GM12878 (cell line): ENCODE results near the gene SH3BP1. TPM values are rescaled to one million over a fixed set of nuclear protein-coding genes. Genes with fewer than 3 reads are reported as not detected.

Source experiments
- ATAC-seq: fragments of 200-7000 bp; cut with Tn5 transposase; 3 replicates; pipeline ENCODE4 v1.9.1; 2020; ENCODE audit warnings: mild to moderate bottlenecking, moderate library complexity
- BruUV-seq: library from RNA; stranded (reverse); fragments of 400-500 nt; replicated peaks from 2 replicates; lab custom pipeline; 2021; lab: Mats Ljungman, UMichigan
- CTCF ChIA-PET: fragments of 300-600 bp; sonication (Branson Sonifier 250); formaldehyde crosslinking; extraction: SDS; loops from one replicate; lab custom pipeline; 2021; ENCODE audit warnings: inconsistent platforms; lab: Yijun Ruan, JAX
- POLR2A ChIA-PET: fragments of 350-600 bp; formaldehyde crosslinking; extraction: SDS; loops from one replicate; lab custom pipeline; 2021; ENCODE audit warnings: inconsistent platforms; lab: Charles Lee
- RAD21 ChIA-PET: fragments of 300-600 bp; sonication (Branson Sonifier 250); formaldehyde crosslinking; loops from one replicate; lab custom pipeline; 2023; ENCODE audit warnings: antibody characterized with exemption; ENCODE audit not compliant: unreplicated experiment; lab: Charles Lee
- SMC1A ChIA-PET: fragments of 300-600 bp; sonication (Branson Sonifier 250); formaldehyde crosslinking; loops from one replicate; lab custom pipeline; 2023; ENCODE audit not compliant: unreplicated experiment, uncharacterized antibody; lab: Charles Lee
- DNase-seq: peaks from one replicate; pipeline ENCODE4 v3.0.0-alpha.2; 2011; ENCODE audit warnings: low read depth, low spot score
- FAIRE-seq: peaks from 3 replicates; lab custom pipeline; 2011; peaks lifted over from hg19 to GRCh38; lab: Jason Lieb, UNC
- H2AFZ ChIP-seq: 2 replicates; pipeline ENCODE4 v1.6.0; 2011; ENCODE audit warnings: low read depth, low read length, control low read depth; ENCODE audit not compliant: control insufficient read depth
- H3K27ac ChIP-seq: 2 replicates; pipeline ENCODE4 v1.5.1; 2011; ENCODE audit warnings: control low read depth; ENCODE audit not compliant: control insufficient read depth, insufficient read depth
- H3K27me3 ChIP-seq, 2 experiments: replicated peaks in 1 of 2; 2 replicates each; pipeline versions ENCODE4 v1.6.0 to v1.6.1; 2011; ENCODE audit warnings: low read length in 1 of 2; ENCODE audit not compliant: control insufficient read depth in 2 of 2, insufficient read depth in 2 of 2
- H3K36me3 ChIP-seq, 2 experiments: 2 replicates each; pipeline ENCODE4 v1.5.1; 2011; ENCODE audit warnings: low read length in 1 of 2; ENCODE audit not compliant: control insufficient read depth in 2 of 2, insufficient read depth in 2 of 2
- H3K4me1 ChIP-seq: 2 replicates; pipeline ENCODE4 v1.6.1; 2011; ENCODE audit warnings: mild to moderate bottlenecking, low read length, moderate library complexity, mixed read lengths; ENCODE audit not compliant: control insufficient read depth, insufficient read depth
- H3K4me2 ChIP-seq: 2 replicates; pipeline ENCODE4 v1.6.0; 2011; ENCODE audit warnings: control low read depth; ENCODE audit not compliant: control insufficient read depth, insufficient read depth
- H3K4me3 ChIP-seq: fragments of 200-600 bp; sonication (generic); 2 replicates; pipeline ENCODE4 v1.5.1; 2016
- H3K79me2 ChIP-seq: 2 replicates; pipeline ENCODE4 v1.6.0; 2011; ENCODE audit warnings: low read length; ENCODE audit not compliant: control insufficient read depth, insufficient read depth
- H3K9ac ChIP-seq: 2 replicates; pipeline ENCODE4 v1.8.0; 2011; ENCODE audit warnings: low read length, control low read depth, mixed read lengths; ENCODE audit not compliant: control insufficient read depth, insufficient read depth
- H3K9me3 ChIP-seq: replicated peaks from 3 replicates; pipeline ENCODE4 v1.5.1; 2011; ENCODE audit warnings: mild to moderate bottlenecking, low read length; ENCODE audit not compliant: control insufficient read depth, insufficient read depth
- H4K20me1 ChIP-seq: 2 replicates; pipeline ENCODE4 v1.6.0; 2011; ENCODE audit not compliant: control insufficient read depth, insufficient read depth
- BCL11A ChIP-seq: IDR thresholded peaks from 2 replicates; pipeline ENCODE4 v1.6.1; 2011; ENCODE audit warnings: low read depth, low read length
- CBFB ChIP-seq: IDR thresholded peaks from 2 replicates; pipeline ENCODE4 v1.6.1; 2016; ENCODE audit warnings: antibody characterized with exemption, low read depth
- HCFC1 ChIP-seq: fragments of 150-350 bp; IDR thresholded peaks from 2 replicates; pipeline ENCODE4 v1.6.1; 2014; ENCODE audit warnings: low read length
- NFIC ChIP-seq: IDR thresholded peaks from 2 replicates; pipeline ENCODE4 v1.6.1; 2012; ENCODE audit warnings: low read depth, mild to moderate bottlenecking, inconsistent platforms, low read length, moderate library complexity
- WGBS: methylation state at CpG from one replicate; pipeline ENCODE4 v1.1.6; 2016; ENCODE audit warnings: low lambda C conversion rate; ENCODE audit not compliant: insufficient replicate concordance, insufficient coverage; ENCODE audit errors: missing lambda C conversion rate; 5-methylcytosine and 5-hydroxymethylcytosine counted together
- in situ Hi-C: fragments of 300-500 bp; cut with MboI; formaldehyde crosslinking; loops from 9 replicates; pipeline ENCODE4 v1.14.3; 2018; ENCODE audit warnings: mixed read lengths
- intact Hi-C: fragments of 100-400 bp; cut with micrococcal nuclease; formaldehyde crosslinking; loops from one replicate; pipeline ENCODE4 v1.14.2; 2022; ENCODE audit not compliant: unreplicated experiment
- polyA plus RNA-seq, 11 experiments: library from polyadenylated mRNA; depleted of rRNA in 4 of 11; unstranded in 6 of 11; stranded (reverse) in 5 of 11; fragments of >200 nt; fragmentation: Nextera tagmentation in 4 of 11; fragmentation: Illumina TruSeq in 1 of 11; extraction: Ambion mirVana in 4 of 11; extraction: Trizol in 1 of 11; gene quantifications; 1 replicate in 1 of 11; 2 replicates in 10 of 11; pipeline versions ENCODE4 v1.2.1 to v1.2.3, GENCODE V29; 2011 to 2016; ENCODE audit warnings: inconsistent platforms in 2 of 11, missing spikeins in 2 of 11, low read depth in 1 of 11
- total RNA-seq, 4 experiments: library from RNA; depleted of rRNA in 3 of 4; stranded (reverse); fragments of >200 nt in 3 of 4; fragmentation: Illumina TruSeq in 1 of 4; extraction: Trizol in 1 of 4; gene quantifications; 2 replicates each; pipeline versions ENCODE4 v1.2.1 to v1.2.3, GENCODE V29; 2013 to 2021
- TF ChIP-seq, protein P1 (sequence below): fragments of 150-350 bp; IDR thresholded peaks from 2 replicates; pipeline ENCODE4 v1.6.1; 2014; ENCODE audit warnings: mild to moderate bottlenecking, low read depth, low read length

SH3BP1 gene
- total and polyA plus RNA-seq, 10 of the 15 experiments (the other 5 are each of a cell fraction or from before 2014, with no cell fraction given): 0.29 to 70.5 (median 22.5) TPM

DNA sequence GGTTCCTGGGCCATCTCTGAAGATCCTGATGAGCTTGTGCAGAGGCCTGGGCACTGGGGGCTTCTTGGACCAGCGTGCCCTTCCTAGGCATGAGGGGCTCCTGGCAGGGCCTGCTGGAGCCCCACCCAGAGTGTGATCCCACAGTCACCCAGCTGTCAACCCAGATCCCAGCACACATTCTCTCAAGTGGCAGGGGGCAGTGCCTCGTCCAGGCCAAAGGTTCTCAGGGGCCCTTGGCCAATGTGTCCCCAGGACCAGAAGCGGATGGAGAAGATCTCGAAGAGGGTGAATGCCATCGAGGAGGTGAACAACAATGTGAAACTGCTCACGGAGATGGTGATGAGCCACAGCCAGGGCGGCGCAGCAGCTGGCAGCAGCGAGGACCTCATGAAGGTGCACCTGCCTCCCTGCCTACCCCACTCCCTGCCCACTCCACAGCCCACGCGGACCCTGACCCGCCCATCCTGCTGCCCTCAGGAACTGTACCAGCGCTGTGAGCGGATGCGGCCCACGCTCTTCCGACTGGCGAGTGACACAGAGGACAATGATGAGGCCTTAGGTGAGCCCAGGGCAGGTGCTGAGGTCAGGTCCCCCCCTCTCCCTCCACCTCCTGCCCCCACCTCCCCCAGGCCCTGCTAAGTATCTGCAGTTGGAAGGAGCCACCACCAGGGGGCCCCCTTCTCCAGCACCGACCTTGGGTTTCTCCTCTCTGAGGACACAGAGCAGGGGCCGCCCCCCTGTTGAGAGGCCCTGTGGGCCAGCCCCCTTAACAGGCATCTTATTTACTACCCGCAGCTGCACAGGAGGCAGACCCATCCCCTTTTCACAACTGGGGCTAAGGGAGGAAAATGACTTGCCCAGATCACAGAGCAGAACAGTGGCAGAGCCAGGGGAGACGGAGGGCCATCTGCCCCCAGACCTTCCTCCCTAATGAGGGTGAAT lies 16.1 kb upstream of the SH3BP1 start (continued):
- TF ChIP-seq NFIC (no peak), BCL11A (no peak), HCFC1 (no peak), CBFB (no peak)

DNA sequence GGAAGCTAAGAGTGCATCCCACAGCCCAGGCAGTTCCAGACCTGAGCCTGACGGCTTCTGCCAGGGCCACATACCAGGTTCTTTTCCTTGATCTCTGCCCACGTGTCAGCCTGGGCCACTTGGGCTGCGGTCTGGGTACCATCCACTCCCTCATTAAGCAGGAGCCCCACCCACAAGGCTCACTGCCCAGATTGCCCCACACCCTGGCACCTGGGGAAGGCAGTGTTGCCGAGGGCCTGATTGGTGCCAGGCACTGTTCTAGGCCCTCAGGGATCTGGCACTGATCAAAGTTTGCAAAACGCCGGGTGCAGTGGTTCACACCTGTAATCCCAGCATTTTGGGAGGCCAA lies 15.5 kb upstream of the SH3BP1 start:
- ChIA-PET CTCF (interaction anchor here (0.6 to 14.9 kb wide), 7 partner anchors 10 to 84 kb away, joined by 3 to 275 read pairs (median 26); partner anchors contain the start of genes LGALS1, NOL12, PDXP and SH3BP1), RAD21 (interaction anchor here (0.6 to 7.1 kb wide), 5 partner anchors 10 to 35 kb away, joined by 3 to 76 read pairs (median 15); partner anchors contain the start of genes PDXP and SH3BP1), POLR2A (interaction anchor here (1.4 kb wide), 1 partner anchor 36 kb away, joined by 3 read pairs; no protein-coding TSS in a partner anchor), SMC1A (interaction anchor here (1.6 to 5.9 kb wide), 4 partner anchors 17 to 57 kb away, joined by 3 to 69 read pairs (median 8); partner anchors contain the start of genes PDXP and SH3BP1)
- Histone ChIP-seq H3K9ac (no peak overlapping the region), H4K20me1 (no peaks in the 10 kb centered on the region), H2AFZ (no peak overlapping the region), H3K27me3 (no peaks in the 10 kb centered on the region), H3K27ac (no peak overlapping the region), H3K4me1 (peaks cover 27% of the 10 kb centered on the region), H3K4me2 (no peak overlapping the region), H3K9me3 (no peaks in the 10 kb centered on the region), H3K36me3 (peaks cover 20 to 23% of the 10 kb centered on the region in 2 experiments), H3K79me2 (no peaks in the 10 kb centered on the region), H3K4me3 (no peak overlapping the region)
- ATAC-seq (no peak), FAIRE-seq (no peak), DNase-seq (no peak)
- in situ Hi-C loops (no loop called here), intact Hi-C loops (no loop called here)
- BruUV-seq: no TSS peak
- WGBS: 90% methylated on average over 6 of the region's 6 CpGs
- TF ChIP-seq, protein P1, sequence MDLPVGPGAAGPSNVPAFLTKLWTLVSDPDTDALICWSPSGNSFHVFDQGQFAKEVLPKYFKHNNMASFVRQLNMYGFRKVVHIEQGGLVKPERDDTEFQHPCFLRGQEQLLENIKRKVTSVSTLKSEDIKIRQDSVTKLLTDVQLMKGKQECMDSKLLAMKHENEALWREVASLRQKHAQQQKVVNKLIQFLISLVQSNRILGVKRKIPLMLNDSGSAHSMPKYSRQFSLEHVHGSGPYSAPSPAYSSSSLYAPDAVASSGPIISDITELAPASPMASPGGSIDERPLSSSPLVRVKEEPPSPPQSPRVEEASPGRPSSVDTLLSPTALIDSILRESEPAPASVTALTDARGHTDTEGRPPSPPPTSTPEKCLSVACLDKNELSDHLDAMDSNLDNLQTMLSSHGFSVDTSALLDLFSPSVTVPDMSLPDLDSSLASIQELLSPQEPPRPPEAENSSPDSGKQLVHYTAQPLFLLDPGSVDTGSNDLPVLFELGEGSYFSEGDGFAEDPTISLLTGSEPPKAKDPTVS: no peak
